HepG2 (cell line): ENCODE data around the gene FGFR3. TPM values are rescaled to one million over a fixed set of nuclear protein-coding genes. Genes with fewer than 3 reads are reported as not detected.

Experiments
- GABPB1 ChIP-seq: IDR thresholded peaks from 2 replicates; pipeline ENCODE4 v1.6.1; 2016; ENCODE audit warnings: mild to moderate bottlenecking, missing genetic modification reagents, moderate library complexity, missing compliant biosample characterization
- HDAC1 ChIP-seq: sonication (generic); formaldehyde crosslinking; IDR thresholded peaks from 2 replicates; pipeline ENCODE4 v1.5.1; 2020; ENCODE audit warnings: mild to moderate bottlenecking, missing genetic modification reagents
- HDAC6 ChIP-seq: fragments of 200-600 bp; sonication (generic); IDR thresholded peaks from 2 replicates; pipeline ENCODE4 v1.7.0; 2017; ENCODE audit warnings: mild to moderate bottlenecking, antibody characterized with exemption, low read length, low read depth
- HES4 ChIP-seq: sonication (generic); formaldehyde crosslinking; IDR thresholded peaks from 2 replicates; pipeline ENCODE4 v1.9.0; 2021; ENCODE audit warnings: mild to moderate bottlenecking, missing genetic modification reagents, borderline replicate concordance
- HIC2 ChIP-seq: sonication (generic); formaldehyde crosslinking; IDR thresholded peaks from 2 replicates; pipeline ENCODE4 v1.9.0; 2022; ENCODE audit warnings: low read depth, missing genetic modification reagents
- HNRNPL ChIP-seq: fragments of 200-400 bp; formaldehyde crosslinking; IDR thresholded peaks from 2 replicates; pipeline ENCODE4 v1.6.1; 2017; ENCODE audit warnings: mild to moderate bottlenecking, low read depth, low read length
- IKZF5 ChIP-seq: IDR thresholded peaks from 2 replicates; pipeline ENCODE4 v1.6.1; 2018; ENCODE audit warnings: missing genetic modification reagents, mild to moderate bottlenecking, missing compliant biosample characterization
- PAXIP1 ChIP-seq: sonication (generic); formaldehyde crosslinking; conservative IDR thresholded peaks from 2 replicates; pipeline ENCODE4 v1.4.0; 2020; ENCODE audit warnings: mild to moderate bottlenecking, missing genetic modification reagents, moderate library complexity
- SAP130 ChIP-seq: IDR thresholded peaks from 2 replicates; pipeline ENCODE4 v1.6.1; 2016; ENCODE audit warnings: low read depth
- SOX13 ChIP-seq, 3 experiments: fragments of 450-650 bp in 1 of 3; sonication (generic) in 1 of 3; formaldehyde crosslinking in 1 of 3; IDR thresholded peaks in 2 of 3; conservative IDR thresholded peaks in 1 of 3; 2 replicates each; pipeline versions ENCODE4 v1.5.0 to v1.6.1; 2016 to 2020; ENCODE audit warnings: antibody characterized with exemption in 1 of 3, mild to moderate bottlenecking in 1 of 3, missing compliant biosample characterization in 1 of 3, missing genetic modification reagents in 1 of 3, moderate library complexity in 1 of 3
- SPEN ChIP-seq: sonication (generic); formaldehyde crosslinking; IDR thresholded peaks from 2 replicates; pipeline ENCODE4 v1.5.1; 2020; ENCODE audit warnings: low read depth, mild to moderate bottlenecking, missing genetic modification reagents
- TFDP1 ChIP-seq: IDR thresholded peaks from 2 replicates; pipeline ENCODE4 v1.6.1; 2016; ENCODE audit warnings: missing compliant biosample characterization, missing genetic modification reagents, borderline replicate concordance
- XBP1 ChIP-seq: sonication (generic); formaldehyde crosslinking; IDR thresholded peaks from 2 replicates; pipeline ENCODE4 v1.5.0; 2020; ENCODE audit warnings: missing genetic modification reagents
- ZFX ChIP-seq: sonication (generic); formaldehyde crosslinking; IDR thresholded peaks from 2 replicates; pipeline ENCODE4 v1.4.0; 2020; ENCODE audit warnings: mild to moderate bottlenecking, low read depth, missing genetic modification reagents, moderate library complexity
- ZFY ChIP-seq: sonication (generic); formaldehyde crosslinking; IDR thresholded peaks from 2 replicates; pipeline ENCODE4 v1.4.0; 2020; ENCODE audit warnings: missing genetic modification reagents
- ZGPAT ChIP-seq: IDR thresholded peaks from 2 replicates; pipeline ENCODE4 v1.6.1; 2016; ENCODE audit warnings: mild to moderate bottlenecking
- ZMYM3 ChIP-seq: sonication (generic); formaldehyde crosslinking; IDR thresholded peaks from 2 replicates; pipeline ENCODE4 v1.5.1; 2020; ENCODE audit warnings: mild to moderate bottlenecking, missing genetic modification reagents
- ZMYM4 ChIP-seq: sonication (generic); formaldehyde crosslinking; IDR thresholded peaks from 2 replicates; pipeline ENCODE4 v1.8.1; 2023; ENCODE audit warnings: mild to moderate bottlenecking, missing genetic modification reagents
- ZNF263 ChIP-seq: sonication (generic); formaldehyde crosslinking; IDR thresholded peaks from 2 replicates; pipeline ENCODE4 v1.4.0; 2020; ENCODE audit warnings: missing genetic modification reagents
- ZNF607 ChIP-seq: sonication (generic); formaldehyde crosslinking; IDR thresholded peaks from 2 replicates; pipeline ENCODE4 v1.5.1; 2020; ENCODE audit warnings: missing genetic modification reagents, mild to moderate bottlenecking, borderline replicate concordance
- polyA plus RNA-seq, 8 experiments: library from polyadenylated mRNA; depleted of rRNA in 3 of 8; stranded (reverse) in 7 of 8; unstranded in 1 of 8; fragments of >200 nt; fragmentation: Illumina TruSeq in 4 of 8; extraction: Trizol in 4 of 8; gene quantifications; 2 replicates each; pipeline versions ENCODE4 v1.2.1 to v1.2.3, GENCODE V29; 2011 to 2016; ENCODE audit warnings: low read depth in 4 of 8, missing spikeins in 1 of 8, mixed read lengths in 1 of 8; ENCODE audit not compliant: insufficient read depth in 1 of 8
- total RNA-seq, 5 experiments: library from RNA; depleted of rRNA; stranded (reverse); fragments of >200 nt; fragmentation: Illumina TruSeq; extraction: Trizol; gene quantifications; 2 replicates each; pipeline ENCODE4 v1.2.3, GENCODE V29; 2016; ENCODE audit warnings: low read depth in 1 of 5

FGFR3 gene
- total and polyA plus RNA-seq, 2 of the 13 experiments (the other 11 are each of a cell fraction or from before 2014, with no cell fraction given) = 103 to 109 TPM

GRCh38 chr4:1787411-1788077 lies 5.5 kb upstream of the FGFR3 start (continued):
- no peak for TF ChIP-seq IKZF5 (CRISPR knock-in tag)
- peak; percentile 26; the same call in 1 of the 2 replicates for TF ChIP-seq PAXIP1 (CRISPR knock-in tag)
- TF ChIP-seq SAP130 (CRISPR knock-in tag) = peak; percentile 28; the same call in 1 of the 2 replicates
- TF ChIP-seq SPEN = no peak
- peak; percentile 81 for TF ChIP-seq HIC2
- peak; percentile 59; the same call in 1 of the 2 replicates for TF ChIP-seq ZFX
- no peak for TF ChIP-seq HDAC6
- peak; percentile 61; the same call in 1 of the 2 replicates for TF ChIP-seq ZNF263 (CRISPR knock-in tag)
- TF ChIP-seq HDAC1 = 0 out of 2 replicates have a peak, but pooled peaks have one; percentile 15
- peak; percentile 96 for TF ChIP-seq HNRNPL
- TF ChIP-seq XBP1 = no peak
- 0 out of 2 replicates have a peak, but pooled peaks have one; percentile 54 for TF ChIP-seq HES4 (CRISPR knock-in tag)
- TF ChIP-seq ZNF607 = no peak
- 0 out of 2 replicates have a peak, but pooled peaks have one; percentile 25 for TF ChIP-seq ZFY
- TF ChIP-seq TFDP1 = no peak
- TF ChIP-seq ZMYM4 (CRISPR knock-in tag) = no peak
- TF ChIP-seq ZMYM3 (CRISPR knock-in tag) = peak; percentile 39; the same call in 1 of the 2 replicates
- TF ChIP-seq SOX13 (IDR thresholded peaks at IDR 0.05) = no peak
- TF ChIP-seq SOX13 (CRISPR knock-in tag; conservative IDR thresholded peaks at IDR 0.05 in 1 of 2, IDR thresholded peaks at IDR 0.05 in 1 of 2) = 0 out of 4 replicates have a peak, but pooled peaks of 1 of the 2 experiments have one; percentile 15
- peak; percentile 51 for TF ChIP-seq GABPB1
- TF ChIP-seq ZGPAT = no peak
